ENCODE results near the gene WAPL. TPM values are rescaled to one million over a fixed set of nuclear protein-coding genes. Genes with fewer than 3 reads are reported as not detected.

Gene WAPL
- total RNA-seq, 2 donors from 2014 or later = 29.6 to 46.8 TPM

GRCh38 chr10:86481761-86482160, 39.8 kb downstream of the WAPL start:
- no peaks in the 10 kb centered on the region for H3K4me1 ChIP-seq (replicated peaks)
- H3K9me3 ChIP-seq = no peaks in the 10 kb centered on the region
- no peak overlapping the region for H3K4me3 ChIP-seq
- no peak overlapping the region for H3K27ac ChIP-seq
- no peaks in the 10 kb centered on the region for H3K27me3 ChIP-seq (replicated peaks; ENCODE audit: insufficient read depth)
- H3K36me3 ChIP-seq = no peaks in the 10 kb centered on the region
- no peak for TF ChIP-seq CTCF (IDR thresholded peaks at IDR 0.05)
- TF ChIP-seq POLR2A (IDR thresholded peaks at IDR 0.05) = no peak
- no peak for TF ChIP-seq POLR2AphosphoS5 (IDR thresholded peaks at IDR 0.05)
- intact Hi-C loops (cut with DNase I) = no loop called here
- 33% methylated on average over 1 of the region's 1 CpG for whole genome bisulfite sequencing
- DNase-seq (ENCODE audit: low spot score) = no peak

- no peak for TF ChIP-seq POLR2AphosphoS5 (IDR thresholded peaks at IDR 0.05)
- no peak for TF ChIP-seq CTCF (IDR thresholded peaks at IDR 0.05)
- no peak for TF ChIP-seq POLR2A (IDR thresholded peaks at IDR 0.05)
- no peak overlapping the region for H3K4me3 ChIP-seq
- WGBS = 77% methylated on average over 1 of the region's 1 CpG
- no peak for DNase-seq (ENCODE audit: low spot score)
- H3K4me1 ChIP-seq (replicated peaks) = no peaks in the 10 kb centered on the region
- no peaks in the 10 kb centered on the region for H3K9me3 ChIP-seq
- intact Hi-C loops (cut with DNase I) = no loop called here
- H3K27ac ChIP-seq = no peak overlapping the region
- no peaks in the 10 kb centered on the region for H3K27me3 ChIP-seq (replicated peaks; ENCODE audit: insufficient read depth)
- no peaks in the 10 kb centered on the region for H3K36me3 ChIP-seq
Observed at GRCh38 chr10:86480571-86480970, 41.0 kb downstream of the WAPL start.

- no peak for DNase-seq (ENCODE audit: low spot score)
- H3K27ac ChIP-seq = no peak overlapping the region
- no peak overlapping the region for H3K4me3 ChIP-seq
- no peaks in the 10 kb centered on the region for H3K9me3 ChIP-seq
- 85% methylated on average over 3 of the region's 3 CpGs for WGBS
- no peaks in the 10 kb centered on the region for H3K27me3 ChIP-seq (replicated peaks; ENCODE audit: insufficient read depth)
- intact Hi-C loops (cut with DNase I) = no loop called here
- TF ChIP-seq POLR2A (IDR thresholded peaks at IDR 0.05) = no peak
- TF ChIP-seq POLR2AphosphoS5 (IDR thresholded peaks at IDR 0.05) = no peak
- no peak for TF ChIP-seq CTCF (IDR thresholded peaks at IDR 0.05)
- H3K4me1 ChIP-seq (replicated peaks) = no peaks in the 10 kb centered on the region
- no peaks in the 10 kb centered on the region for H3K36me3 ChIP-seq
Observed at GRCh38 chr10:86472061-86472460, 49.5 kb downstream of the WAPL start.

GRCh38 chr10:86461963-86462804, 59.4 kb downstream of the WAPL start:
- intact Hi-C loops (cut with DNase I) = no loop called here
- DNase-seq (ENCODE audit: low spot score) = no peak
- no peak overlapping the region for H3K4me3 ChIP-seq
- H3K36me3 ChIP-seq = no peaks in the 10 kb centered on the region
- no peaks in the 10 kb centered on the region for H3K27me3 ChIP-seq (replicated peaks; ENCODE audit: insufficient read depth)
- no peaks in the 10 kb centered on the region for H3K9me3 ChIP-seq
- no peak for TF ChIP-seq CTCF (IDR thresholded peaks at IDR 0.05)
- no peak for TF ChIP-seq POLR2A (IDR thresholded peaks at IDR 0.05)
- no peak for TF ChIP-seq POLR2AphosphoS5 (IDR thresholded peaks at IDR 0.05)
- no peaks in the 10 kb centered on the region for H3K4me1 ChIP-seq (replicated peaks)
- WGBS = 91% methylated on average over 10 of the region's 10 CpGs
- H3K27ac ChIP-seq = no peak overlapping the region

GRCh38 chr10:86451604-86451960, 70.0 kb downstream of the WAPL start:
- DNase-seq (ENCODE audit: low spot score) = no peak
- intact Hi-C loops (cut with DNase I) = no loop called here
- H3K4me3 ChIP-seq = no peak overlapping the region
- no peaks in the 10 kb centered on the region for H3K27me3 ChIP-seq (replicated peaks; ENCODE audit: insufficient read depth)
- no peaks in the 10 kb centered on the region for H3K36me3 ChIP-seq
- no peaks in the 10 kb centered on the region for H3K4me1 ChIP-seq (replicated peaks)
- no peak overlapping the region for H3K27ac ChIP-seq
- WGBS = 96% methylated on average over 4 of the region's 4 CpGs
- no peak for TF ChIP-seq CTCF (IDR thresholded peaks at IDR 0.05)
- no peak for TF ChIP-seq POLR2A (IDR thresholded peaks at IDR 0.05)
- TF ChIP-seq POLR2AphosphoS5 (IDR thresholded peaks at IDR 0.05) = no peak
- no peaks in the 10 kb centered on the region for H3K9me3 ChIP-seq

Data from prostate gland (tissue), 2 donors.